ENCODE data around the gene TXK.

GRCh38 chr4:48041535-48042137 is 92.4 kb downstream of the TXK start:
- no peak for TF ChIP-seq POLR2A (IDR thresholded peaks at IDR 0.05; ENCODE audit: low read length)
- TF ChIP-seq GATA1 (IDR thresholded peaks at IDR 0.05; ENCODE audit: low read depth, low read length), result no peak

Measured in erythroblast (primary cell).